ENCODE data around the gene IL18BP.

Gene IL18BP

DNA sequence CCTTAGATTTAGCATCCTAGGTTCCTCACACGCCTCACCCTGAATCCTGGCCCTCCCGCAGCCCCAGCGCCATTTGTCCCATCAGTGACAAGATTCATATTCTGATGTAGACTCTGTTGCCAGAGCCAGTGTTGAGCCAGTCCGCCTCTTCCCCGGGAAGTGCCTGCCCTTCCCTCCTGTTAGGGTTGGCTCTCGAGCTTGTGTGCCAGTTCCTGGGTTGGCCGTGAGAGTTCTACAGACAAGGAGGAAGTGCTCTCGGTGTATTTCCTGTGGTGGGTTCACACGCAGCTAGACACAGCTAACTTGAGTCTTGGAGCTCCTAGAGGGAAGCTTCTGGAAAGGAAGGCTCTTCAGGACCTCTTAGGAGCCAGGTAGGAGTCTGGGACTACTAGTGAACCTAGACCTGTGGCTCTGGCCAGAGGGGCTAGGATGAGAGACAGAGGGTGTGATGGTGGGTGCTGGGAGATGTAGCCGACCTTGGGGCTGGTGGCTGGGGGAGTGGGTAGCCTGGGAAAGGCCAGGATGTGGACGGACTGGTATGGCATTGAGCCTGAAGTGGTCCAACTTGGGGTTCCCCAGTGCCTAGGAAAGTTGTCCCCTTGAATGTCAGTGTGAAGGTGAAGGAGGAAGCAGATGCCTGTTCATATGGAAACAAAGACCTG is at the start of gene IL18BP:
IL18BP (plus strand) TSS at position 261 of the 662 bp plus-strand sequence. CDS start 1,076 bp downstream, outside the sequence.
- no peak for DNase-seq

GRCh38 chr11:71949034-71949433 is 49.7 kb upstream of the IL18BP start:
- DNase-seq: no peak

- DNase-seq: no peak
Measured at GRCh38 chr11:71951741-71952310, 46.9 kb upstream of the IL18BP start.

DNA sequence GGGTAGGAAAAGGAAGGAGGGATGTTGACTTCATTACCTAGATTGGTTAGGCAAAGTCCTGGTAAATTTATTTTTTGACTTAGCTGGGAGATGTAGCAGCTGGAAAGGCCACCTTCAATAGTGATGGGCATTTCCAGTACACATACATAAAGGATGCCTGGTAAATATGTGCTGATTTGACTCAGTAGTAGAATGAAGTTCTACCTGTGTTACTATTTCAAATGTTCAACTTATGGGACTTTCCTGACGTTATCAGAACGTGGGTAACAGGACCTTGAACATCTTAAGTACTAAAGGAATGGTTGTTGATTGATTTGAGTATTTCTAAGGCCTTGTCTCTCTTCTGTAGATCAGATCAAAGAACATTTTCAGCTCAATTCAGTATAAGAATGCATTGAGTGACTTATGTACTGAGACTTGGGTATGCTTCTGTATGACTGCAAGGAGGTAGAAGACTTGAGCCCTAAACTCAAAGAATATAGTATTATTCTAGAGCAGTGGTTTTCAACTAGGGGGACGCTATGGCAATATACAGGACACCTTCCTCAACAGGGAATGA is 42.7 kb upstream of the IL18BP start:
- no peak for DNase-seq

DNA sequence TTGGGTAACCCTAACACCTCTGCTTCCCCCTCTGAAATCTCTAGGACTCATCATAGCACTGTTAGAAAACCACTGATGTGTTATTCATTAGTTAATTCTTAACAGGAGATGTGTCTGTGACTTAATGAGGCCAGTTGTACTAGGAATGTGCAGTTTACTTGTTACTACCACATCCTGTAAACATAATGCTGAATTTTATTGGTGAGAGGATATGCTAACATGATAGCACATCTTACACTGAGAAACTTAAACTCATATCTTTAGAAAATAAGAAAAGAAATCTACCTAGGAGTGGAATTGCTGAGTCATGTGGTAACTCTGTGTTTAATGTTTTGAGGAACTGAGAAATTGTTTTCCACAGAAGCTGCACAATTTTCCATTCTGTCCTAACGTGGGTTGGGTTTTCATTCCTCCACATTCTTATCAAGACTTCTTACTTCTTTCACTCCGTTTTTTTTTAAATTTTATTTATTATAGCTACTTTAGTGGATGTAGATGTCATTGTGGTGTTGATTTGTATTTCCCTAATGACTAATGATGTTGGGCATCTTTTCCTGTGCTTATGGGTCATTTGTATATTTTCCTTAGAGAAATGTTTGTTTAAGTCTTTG is 36.2 kb upstream of the IL18BP start:
- DNase-seq: no peak

- no peak for DNase-seq
Measured at GRCh38 chr11:71963468-71963867, 35.2 kb upstream of the IL18BP start.

DNA sequence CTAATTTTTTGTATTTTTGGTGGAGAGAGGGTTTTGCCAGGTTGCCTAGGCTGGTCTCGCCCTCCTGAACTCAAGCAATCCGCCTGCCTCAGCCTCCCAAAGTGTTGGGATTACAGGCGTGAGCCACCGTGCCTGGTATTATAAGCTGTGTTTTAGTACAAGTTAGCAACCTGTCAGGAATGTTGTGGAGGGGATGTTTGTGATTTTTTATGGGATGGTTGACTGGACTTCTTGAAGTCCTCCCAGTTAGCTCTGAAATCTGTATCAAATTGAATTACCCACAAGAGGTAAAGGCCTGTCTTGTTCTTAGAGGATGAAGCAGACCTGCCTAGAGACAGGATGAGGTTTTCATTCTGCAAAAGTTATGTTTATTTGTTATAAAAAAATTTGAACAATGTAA is 34.1 kb upstream of the IL18BP start:
- no peak for DNase-seq

GRCh38 chr11:71971680-71972079 is 27.0 kb upstream of the IL18BP start:
- no peak for DNase-seq

DNA sequence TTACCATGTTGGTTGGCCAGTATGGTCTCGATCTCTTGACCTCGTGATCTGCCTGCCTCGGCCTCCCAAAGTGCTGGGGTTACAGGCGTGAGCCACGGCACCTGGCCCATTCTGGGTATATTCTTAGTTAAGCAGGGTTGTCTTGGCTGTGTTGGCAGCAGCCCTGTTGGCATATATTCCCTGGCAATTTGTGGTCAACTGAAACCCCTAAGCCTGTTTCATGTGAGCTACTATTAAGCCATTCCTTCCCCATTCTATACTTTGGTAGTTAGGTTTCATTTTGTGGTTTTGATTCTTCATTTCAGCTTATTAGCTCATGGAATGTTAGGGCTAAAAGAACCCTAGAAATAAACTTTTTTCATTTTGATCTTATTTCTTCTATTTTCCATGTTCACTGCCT is 22.2 kb upstream of the IL18BP start:
- DNase-seq: no peak

DNA sequence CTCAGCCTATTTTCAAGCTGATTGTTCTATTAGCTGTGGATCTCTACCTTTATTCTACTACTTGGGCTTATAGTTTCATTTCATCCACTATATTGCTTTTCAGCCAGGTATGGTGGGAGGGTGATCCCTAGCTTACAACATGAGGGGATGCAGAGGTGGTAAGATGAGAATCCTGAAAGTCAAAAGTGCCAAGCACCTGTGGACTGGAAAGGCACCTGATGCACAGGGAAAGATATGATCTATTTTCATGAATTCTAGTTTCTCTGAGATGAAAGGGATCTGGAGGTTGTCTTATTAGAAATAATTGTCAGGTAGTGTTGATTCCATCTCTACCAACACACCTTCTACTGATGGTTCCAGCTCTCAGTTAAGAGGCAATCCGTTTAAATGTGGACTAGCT is 21.6 kb upstream of the IL18BP start:
- no peak for DNase-seq

GRCh38 chr11:71977743-71978418 is 20.8 kb upstream of the IL18BP start:
- peak; percentile 5 for DNase-seq

- no peak for DNase-seq
Measured at GRCh38 chr11:71979094-71979493, 19.6 kb upstream of the IL18BP start.

GRCh38 chr11:71979602-71980001 is 19.1 kb upstream of the IL18BP start:
- no peak for DNase-seq

DNA sequence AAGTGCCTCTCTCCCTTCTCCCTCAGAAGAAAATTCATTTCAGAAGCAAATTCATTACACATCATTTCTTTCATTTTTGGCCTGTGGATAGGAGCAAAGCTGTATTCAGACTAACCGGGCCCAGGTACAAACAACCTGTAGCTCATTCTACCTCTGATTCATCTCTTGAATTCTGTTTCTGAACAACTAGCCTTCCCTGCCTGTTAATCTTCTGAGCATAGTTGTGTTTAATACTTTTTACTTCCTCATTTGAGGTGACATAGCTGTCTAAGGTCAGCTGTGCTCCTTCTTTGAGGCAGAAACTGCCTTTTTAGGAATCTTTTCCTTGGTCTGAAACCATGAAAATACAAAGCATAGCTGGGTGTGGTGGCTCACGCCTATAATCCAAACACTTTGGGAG is 12.6 kb upstream of the IL18BP start:
- DNase-seq: no peak

GRCh38 chr11:71987521-71987920 is 11.2 kb upstream of the IL18BP start:
- no peak for DNase-seq

GRCh38 chr11:71988050-71988449 is 10.7 kb upstream of the IL18BP start:
- no peak for DNase-seq

GRCh38 chr11:71990701-71991100 is 8.0 kb upstream of the IL18BP start:
- no peak for DNase-seq

DNA sequence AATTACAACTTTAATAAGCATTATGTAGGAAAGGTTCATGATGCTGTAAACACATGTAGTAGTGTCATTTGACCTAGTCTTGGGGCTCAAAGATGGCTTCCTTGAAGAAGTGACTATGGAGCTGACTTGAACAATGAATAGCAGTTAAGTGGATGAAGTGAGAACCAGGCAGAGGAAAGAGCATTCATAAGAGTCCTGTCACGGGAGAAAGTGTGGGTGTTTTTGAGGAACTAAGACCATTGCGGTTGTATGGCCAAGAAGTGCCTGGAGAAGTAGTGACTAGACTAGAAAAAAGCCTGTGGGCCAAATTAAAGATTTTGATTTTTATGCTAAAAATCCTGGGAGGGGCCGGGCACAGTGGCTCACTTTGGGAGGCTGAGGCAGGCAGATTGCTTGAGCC is 7.2 kb upstream of the IL18BP start:
- no peak for DNase-seq

DNA sequence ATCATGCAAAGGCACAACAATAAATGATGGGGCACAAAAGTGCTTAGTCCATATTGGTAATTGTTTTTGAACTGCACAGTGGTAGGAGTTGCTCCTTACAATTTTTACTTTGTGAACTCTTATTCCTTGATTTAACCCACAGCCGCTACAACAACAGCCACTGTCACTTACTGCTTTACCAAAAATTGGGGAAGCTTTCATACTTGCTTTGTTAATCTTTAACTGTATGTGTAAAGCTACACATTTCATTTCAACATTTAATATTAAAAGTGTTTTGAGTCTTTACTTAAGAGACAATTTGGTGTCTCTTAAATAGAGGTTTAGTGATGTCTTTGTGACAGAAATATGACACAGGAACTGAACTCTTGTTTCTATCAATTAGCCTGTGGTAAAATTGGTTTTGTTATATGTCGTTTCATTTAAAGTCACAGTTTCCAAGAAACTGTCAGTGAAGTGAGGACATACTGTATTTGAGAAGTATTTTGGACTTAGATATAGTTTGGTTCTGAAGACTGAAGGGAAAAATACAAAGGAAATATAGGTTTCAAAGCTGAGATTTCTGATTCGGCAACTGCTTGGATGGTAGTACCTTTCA is 6.5 kb upstream of the IL18BP start:
- DNase-seq: no peak

DNA sequence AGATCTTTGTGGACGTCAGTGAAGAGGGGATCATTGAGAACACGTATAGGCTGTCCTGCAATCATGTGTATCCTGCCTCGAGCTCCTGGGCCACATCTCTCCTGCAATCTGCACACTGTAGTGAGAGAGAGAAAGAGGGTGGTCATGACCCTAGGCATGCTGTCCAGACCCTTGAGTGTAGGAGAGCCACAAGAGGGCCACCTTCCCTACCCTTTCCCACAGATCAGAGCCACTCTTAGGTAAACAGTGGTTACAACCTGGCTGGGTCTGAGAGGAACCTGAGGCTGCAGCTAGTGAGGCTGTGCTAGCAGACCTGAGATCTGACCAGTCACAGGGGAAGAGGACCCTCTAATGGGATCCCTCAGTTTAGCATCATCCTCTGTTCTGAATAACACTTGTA is 3.9 kb upstream of the IL18BP start:
- no peak for DNase-seq

DNA sequence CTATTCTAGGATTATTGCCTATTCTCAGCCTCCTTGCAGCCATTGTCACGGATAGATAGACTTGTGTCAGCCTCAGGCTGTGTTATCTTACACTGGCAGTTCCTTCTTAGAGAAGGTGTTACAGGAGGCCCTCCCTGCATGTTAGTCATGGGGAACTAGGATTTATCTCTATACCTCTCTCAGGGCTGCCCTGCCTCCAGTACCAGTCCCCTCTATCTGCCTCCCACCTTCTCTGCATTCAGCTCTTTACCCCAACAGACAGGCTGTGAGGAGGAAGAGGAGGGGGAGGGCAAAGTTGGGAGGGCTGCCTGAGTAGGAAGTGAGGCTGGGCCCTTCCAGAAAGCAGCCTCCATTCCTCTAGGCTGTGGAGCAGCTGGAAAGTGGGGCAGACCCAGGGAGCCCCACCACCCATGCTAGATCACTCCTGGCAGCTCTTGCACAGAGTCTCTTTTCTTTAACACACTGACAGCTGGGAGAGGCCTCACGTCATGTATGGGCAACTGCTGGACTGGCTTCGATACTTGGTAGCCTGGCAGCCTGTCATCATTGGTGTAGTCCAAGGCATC is 2.9 kb upstream of the IL18BP start:
- DNase-seq: no peak

DNA sequence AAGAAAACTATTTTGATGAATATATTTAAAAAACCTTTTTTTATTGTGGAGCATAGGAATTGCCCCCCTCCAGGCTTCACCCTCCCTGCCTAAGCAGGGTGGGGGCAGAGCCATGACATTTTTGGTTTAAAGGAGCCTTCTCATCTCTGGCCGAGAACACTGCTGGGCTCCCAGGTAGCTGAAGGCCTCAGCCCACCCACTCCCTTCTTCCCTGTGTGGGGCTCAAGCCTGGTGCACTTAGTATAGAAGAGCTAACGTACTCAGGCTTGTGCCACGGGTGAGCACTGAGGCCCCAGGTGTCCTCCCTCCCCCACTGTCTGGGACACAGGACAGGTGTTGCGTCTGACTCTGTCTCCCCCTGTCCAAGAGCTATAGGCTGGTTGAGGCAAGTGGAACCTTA is 2.2 kb upstream of the IL18BP start:
- no peak for DNase-seq

DNA sequence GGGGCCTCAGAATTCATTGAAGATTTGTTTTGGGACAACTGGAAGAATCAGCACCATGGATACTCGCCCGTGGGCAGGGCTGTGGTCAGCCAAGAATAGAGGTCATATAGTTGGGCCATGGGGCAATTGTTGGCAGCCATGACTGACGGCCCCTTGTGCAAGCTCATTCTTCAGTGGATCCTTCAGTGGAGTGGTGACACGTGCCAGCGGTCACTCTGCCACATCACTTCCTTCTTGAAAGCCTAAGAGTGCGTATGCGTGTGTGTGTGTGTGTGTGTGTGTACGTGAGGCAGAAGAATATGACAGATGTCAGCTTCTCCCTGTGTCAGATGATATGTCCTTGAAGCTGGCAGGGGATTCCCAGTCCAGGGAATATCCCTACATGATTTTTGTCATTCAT is 1.8 kb upstream of the IL18BP start:
- DNase-seq: no peak

All from NCI-H2227 treated with DMSO at 0.1 percent for 48 hours (cell line).